ENCODE measurements around the gene TMEM156. TPM values are rescaled to one million over a fixed set of nuclear protein-coding genes. Genes with fewer than 3 reads are reported as not detected.

TMEM156 gene
- total and polyA plus RNA-seq, 10 of the 15 experiments (the other 5 are each of a cell fraction or from before 2014, with no cell fraction given), result 20.8 to 48.3 (median 32.7) TPM

DNA sequence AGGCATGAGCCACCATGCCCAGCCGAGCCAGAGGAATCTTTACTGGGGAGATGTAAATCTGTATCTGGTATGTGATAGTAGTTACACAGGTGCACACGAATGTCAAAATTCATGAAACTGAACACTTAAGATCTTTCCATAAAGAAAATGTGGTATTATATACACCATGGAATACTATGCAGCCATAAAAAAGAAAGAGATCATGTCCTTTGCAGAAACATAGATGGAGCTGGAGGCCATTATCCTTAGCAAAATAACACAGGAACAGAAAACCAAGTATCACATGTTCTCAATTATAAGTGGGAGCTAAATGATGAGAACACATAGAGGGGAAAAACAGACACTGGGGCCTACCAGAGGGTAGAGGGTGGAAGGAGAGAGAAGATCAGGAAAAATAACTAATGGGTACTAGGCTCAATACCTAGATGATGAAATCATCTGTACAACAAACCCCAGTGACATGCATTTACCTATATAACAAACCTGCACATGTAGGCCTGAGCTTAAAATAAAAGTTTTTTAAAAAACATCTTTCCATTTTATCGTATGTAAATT lies 7.8 kb downstream of the TMEM156 start (continued):
- TF ChIP-seq BACH1 (IDR thresholded peaks at IDR 0.05; ENCODE audit: borderline replicate concordance) (no peak), CHD2 (IDR thresholded peaks at IDR 0.05; ENCODE audit: borderline replicate concordance, low read depth, low read length) (no peak), ETV6 (conservative IDR thresholded peaks at IDR 0.05 in 1 of 2, IDR thresholded peaks at IDR 0.05 in 1 of 2; ENCODE audit: borderline replicate concordance in 1 of 2, low read depth in 1 of 2) (no peak)
- TF ChIP-seq, protein P1, sequence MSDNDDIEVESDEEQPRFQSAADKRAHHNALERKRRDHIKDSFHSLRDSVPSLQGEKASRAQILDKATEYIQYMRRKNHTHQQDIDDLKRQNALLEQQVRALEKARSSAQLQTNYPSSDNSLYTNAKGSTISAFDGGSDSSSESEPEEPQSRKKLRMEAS (IDR thresholded peaks at IDR 0.05; ENCODE audit: low read depth, low read length), result no peak

DNA sequence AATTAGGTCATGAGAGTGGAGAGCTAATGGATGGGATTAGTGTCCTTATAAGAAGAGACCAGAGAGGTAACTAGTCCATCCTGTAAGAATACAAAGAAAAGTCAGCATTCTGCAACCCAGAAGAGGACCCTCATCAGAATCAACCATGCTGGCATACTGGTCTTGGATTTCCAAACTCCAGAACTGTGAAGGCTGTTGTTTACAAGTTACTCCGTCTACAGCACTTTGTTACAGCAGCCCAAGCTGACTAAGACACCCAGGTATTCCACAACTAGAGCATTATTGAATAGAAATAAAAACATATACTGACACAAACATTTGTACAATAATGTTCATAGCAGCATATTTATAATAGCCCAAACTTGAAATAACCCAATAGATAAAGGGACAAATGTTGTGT lies 9.2 kb downstream of the TMEM156 start:
- in situ Hi-C loops (cut with MboI), result no loop called here
- peaks cover 8% of the 10 kb centered on the region for H3K4me1 ChIP-seq (ENCODE audit: control insufficient read depth, insufficient read depth, low read length)
- no peak overlapping the region for H2AFZ ChIP-seq (ENCODE audit: control insufficient read depth, low read depth, low read length)
- ChIA-PET POLR2A (no interaction called here), RAD21 (ENCODE audit: unreplicated experiment) (no interaction called here), SMC1A (ENCODE audit: uncharacterized antibody, unreplicated experiment) (no interaction called here), CTCF (interaction anchor here (0.6 kb wide), 1 partner anchor 327 kb away, joined by 4 read pairs; no protein-coding TSS in a partner anchor)
- H3K36me3 ChIP-seq (ENCODE audit: control insufficient read depth in 2 of 2, insufficient read depth in 2 of 2, low read length in 1 of 2), result peaks cover 0 to 2% of the 10 kb centered on the region in 2 experiments; a peak in 2 of 4 replicates
- TF ChIP-seq, protein P2, sequence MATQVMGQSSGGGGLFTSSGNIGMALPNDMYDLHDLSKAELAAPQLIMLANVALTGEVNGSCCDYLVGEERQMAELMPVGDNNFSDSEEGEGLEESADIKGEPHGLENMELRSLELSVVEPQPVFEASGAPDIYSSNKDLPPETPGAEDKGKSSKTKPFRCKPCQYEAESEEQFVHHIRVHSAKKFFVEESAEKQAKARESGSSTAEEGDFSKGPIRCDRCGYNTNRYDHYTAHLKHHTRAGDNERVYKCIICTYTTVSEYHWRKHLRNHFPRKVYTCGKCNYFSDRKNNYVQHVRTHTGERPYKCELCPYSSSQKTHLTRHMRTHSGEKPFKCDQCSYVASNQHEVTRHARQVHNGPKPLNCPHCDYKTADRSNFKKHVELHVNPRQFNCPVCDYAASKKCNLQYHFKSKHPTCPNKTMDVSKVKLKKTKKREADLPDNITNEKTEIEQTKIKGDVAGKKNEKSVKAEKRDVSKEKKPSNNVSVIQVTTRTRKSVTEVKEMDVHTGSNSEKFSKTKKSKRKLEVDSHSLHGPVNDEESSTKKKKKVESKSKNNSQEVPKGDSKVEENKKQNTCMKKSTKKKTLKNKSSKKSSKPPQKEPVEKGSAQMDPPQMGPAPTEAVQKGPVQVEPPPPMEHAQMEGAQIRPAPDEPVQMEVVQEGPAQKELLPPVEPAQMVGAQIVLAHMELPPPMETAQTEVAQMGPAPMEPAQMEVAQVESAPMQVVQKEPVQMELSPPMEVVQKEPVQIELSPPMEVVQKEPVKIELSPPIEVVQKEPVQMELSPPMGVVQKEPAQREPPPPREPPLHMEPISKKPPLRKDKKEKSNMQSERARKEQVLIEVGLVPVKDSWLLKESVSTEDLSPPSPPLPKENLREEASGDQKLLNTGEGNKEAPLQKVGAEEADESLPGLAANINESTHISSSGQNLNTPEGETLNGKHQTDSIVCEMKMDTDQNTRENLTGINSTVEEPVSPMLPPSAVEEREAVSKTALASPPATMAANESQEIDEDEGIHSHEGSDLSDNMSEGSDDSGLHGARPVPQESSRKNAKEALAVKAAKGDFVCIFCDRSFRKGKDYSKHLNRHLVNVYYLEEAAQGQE (IDR thresholded peaks at IDR 0.05; ENCODE audit: low read depth, low read length), result no peak
- 100% methylated on average over 1 of the region's 1 CpG for WGBS (ENCODE audit: insufficient coverage, insufficient replicate concordance, low lambda C conversion rate, missing lambda C conversion rate)
- H3K9me3 ChIP-seq (replicated peaks; ENCODE audit: control insufficient read depth, insufficient read depth, low read length), result peaks cover 2% of the 10 kb centered on the region; the same call in 2 of the 3 replicates
- no peaks in the 10 kb centered on the region for H3K27me3 ChIP-seq (replicated peaks in 1 of 2; ENCODE audit: control insufficient read depth in 2 of 2, insufficient read depth in 2 of 2, low read length in 1 of 2)
- intact Hi-C loops (cut with micrococcal nuclease; ENCODE audit: unreplicated experiment), result no loop called here
- no peaks in the 10 kb centered on the region for H4K20me1 ChIP-seq (ENCODE audit: control insufficient read depth, insufficient read depth)
- BruUV-seq (replicated peaks), result no TSS peak
- H3K4me2 ChIP-seq (ENCODE audit: control insufficient read depth, insufficient read depth), result no peak overlapping the region
- no peak overlapping the region for H3K9ac ChIP-seq (ENCODE audit: control insufficient read depth, insufficient read depth, low read length)
- FAIRE-seq (no peak), DNase-seq (ENCODE audit: low read depth, low spot score) (no peak), ATAC-seq (no peak)
- no peak overlapping the region for H3K27ac ChIP-seq (ENCODE audit: control insufficient read depth, insufficient read depth)
- H3K79me2 ChIP-seq (ENCODE audit: control insufficient read depth, insufficient read depth, low read length), result peaks cover 28% of the 10 kb centered on the region
- H3K4me3 ChIP-seq, result no peak overlapping the region

Data from GM12878 (cell line).